Ramos (cell line): Measurements from ENCODE around the gene BACH2.

Source experiments
- in situ Hi-C: fragments of 300-500 bp; cut with MboI; formaldehyde crosslinking; loops from one replicate; pipeline ENCODE4 v1.14.3; 2022; ENCODE audit warnings: low sequenced_read_pairs; ENCODE audit not compliant: unreplicated experiment

Gene BACH2

DNA sequence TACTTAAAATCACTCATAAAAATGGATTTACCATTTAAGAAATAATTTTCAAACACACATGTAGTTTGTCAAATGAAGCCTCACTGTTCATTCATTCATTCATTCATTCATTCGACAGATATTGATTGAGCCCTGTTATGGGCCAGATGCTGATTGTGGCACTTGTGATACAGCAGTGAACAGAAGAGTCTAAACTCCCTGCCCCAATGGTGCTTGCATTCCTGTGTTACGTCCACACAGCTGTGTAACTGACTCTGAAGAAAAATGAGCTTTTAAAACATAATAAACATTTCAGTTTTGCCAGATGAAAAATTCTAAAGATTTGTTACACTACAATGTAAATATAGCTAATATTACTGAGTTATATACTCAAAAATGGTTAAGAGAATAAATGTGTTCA lies 46.2 kb downstream of the BACH2 start:
- in situ Hi-C loops = no loop called here

DNA sequence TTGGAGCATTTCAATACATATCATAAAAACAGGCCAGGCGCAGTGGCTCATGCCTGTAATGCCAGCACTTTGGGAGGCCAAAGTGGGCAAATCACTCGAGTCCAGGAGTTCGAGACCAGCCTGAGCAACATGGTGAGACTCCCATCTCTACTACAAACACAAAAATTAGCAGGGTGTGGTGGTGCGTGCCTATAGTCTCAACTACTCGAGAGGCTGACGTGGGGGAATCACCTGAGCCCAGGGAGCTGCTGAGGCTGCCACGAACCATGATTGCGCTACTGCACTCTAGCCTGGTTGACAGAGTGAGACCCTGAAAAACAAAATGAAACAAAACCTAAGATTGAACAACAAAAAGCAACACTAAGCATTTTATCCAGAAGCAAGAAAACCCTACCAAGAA lies 47.2 kb downstream of the BACH2 start:
- in situ Hi-C loops = no loop called here

DNA sequence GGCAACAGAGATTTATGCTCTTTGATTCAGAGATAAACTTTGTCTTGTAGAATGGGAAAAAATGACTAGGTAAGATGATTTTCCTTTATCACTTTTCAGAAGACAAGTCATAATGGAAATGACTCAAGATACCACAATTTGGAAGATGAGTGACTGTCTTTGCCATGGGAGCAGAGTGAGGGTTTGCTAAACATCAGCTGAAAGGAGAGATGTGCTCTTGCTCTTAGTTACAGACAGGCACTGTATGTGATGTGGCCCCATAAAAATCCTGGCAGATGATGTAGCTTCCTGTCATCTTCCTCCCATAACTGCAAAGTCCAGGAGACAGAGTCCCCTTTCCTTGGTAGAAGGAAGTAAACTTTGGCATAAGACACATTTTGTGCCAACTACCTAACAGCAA lies 47.6 kb downstream of the BACH2 start:
- in situ Hi-C loops = no loop called here

DNA sequence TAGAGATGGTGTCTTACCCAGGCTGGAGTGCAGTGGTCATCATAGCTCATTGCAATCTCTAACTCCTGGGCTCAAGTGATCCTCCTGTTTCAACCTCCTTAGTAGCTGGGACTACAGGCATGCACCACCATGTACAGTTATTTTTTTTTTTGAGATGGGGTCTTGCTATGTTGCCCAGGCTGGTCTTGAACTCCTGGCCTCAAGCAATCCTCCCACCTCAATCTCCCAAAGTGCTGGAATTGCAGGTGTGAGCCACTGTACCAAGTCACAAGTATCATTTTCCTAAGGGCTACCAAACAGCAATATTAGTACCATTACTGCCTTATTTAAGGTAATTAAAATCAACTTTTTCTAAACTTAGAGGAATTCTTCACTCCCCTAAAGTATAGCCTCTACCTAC lies 49.4 kb downstream of the BACH2 start:
- in situ Hi-C loops = no loop called here

DNA sequence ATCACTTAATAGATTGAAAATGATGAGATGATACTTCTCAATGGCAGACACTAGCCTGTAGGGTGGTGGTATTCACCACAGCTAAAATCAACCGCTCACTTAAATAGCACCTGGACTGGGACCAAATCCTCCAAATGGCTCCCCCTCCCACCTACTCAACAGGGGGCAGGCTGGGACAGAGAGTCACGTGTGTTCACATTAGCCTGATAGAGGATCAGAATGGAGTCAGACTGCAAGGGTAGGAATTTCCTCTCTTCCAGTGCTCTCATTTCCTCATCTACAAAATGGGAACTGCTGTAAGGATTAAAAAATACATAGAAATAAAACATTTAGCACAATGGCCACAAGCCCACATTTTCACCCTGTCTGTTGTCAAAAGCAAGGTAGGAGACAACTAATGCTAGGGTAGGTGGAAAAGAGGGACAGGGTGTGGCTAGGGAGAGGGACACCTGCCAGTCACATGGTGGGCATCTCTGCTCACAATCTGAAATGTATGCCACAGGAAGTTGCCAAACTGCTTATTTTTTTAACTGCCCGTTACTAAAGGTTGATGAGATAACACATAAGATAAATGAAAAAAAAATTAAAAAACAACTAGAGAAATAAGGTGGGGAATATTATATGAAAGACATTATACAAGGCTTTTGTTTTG lies 55.3 kb downstream of the BACH2 start:
- in situ Hi-C loops = no loop called here

DNA sequence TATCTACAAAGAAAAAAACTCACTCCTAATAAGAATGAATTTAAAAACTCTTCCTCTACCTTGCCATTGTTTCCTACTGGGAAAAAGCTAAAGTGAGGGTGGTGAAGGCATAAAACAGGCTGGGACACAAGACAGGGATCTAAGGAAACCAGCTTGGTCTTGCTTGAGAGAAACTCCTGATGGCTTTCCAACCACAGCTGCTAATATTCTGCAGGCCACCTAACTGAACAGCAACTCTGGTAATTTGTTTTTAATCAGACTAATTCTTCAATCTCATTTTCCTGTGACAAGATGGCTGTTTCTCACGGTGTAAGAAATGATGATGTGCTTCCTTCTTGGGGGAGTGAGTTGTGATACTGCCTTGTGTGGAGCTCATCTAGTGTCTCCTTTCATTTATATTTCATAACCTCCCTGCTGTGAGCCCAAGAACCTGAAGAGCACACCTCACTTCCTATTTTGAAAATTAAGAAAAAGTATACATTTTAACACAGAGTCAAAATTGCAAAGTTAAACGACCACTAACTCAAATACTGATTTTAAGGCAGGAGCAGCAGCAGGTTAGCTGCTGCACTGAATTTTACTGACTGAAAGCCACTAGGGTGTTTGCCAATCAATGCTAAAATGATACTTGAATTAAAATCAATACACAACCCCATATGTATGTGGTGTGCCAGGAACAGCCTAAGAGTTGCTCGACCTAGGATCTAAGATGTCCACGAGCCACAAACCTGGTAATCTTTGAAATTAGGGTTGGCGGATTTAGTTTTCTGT lies 58.0 kb downstream of the BACH2 start:
- in situ Hi-C loops = no loop called here

DNA sequence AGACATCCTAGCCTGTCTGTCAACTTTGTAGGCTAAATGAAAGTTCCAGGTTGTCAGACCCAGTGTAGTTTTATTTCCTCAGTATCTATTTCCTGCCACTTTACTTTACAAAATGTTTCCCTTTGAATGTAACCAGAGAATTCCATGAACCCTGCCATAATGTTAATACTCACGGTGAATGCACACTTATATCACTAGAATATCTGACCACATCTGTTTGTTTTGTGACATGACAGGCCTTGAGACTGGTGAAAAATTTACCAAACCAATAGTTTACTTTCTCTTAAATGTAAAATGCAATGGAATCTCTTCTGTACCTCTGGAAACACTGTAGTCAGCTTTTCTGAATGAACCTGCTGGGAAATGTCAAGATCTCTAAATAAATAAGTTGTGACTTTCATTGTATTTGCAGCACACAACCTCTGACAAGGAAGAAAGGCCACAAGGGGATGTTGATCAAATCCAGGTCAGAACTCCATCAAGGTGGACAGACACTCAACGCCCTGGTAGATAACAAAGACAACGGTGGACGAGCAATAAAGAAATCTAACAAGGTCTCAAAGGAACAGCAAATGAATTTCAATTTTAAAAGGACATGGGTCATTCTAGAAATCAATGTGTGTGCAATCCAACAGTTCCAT lies 59.2 kb downstream of the BACH2 start:
- in situ Hi-C loops = no loop called here

DNA sequence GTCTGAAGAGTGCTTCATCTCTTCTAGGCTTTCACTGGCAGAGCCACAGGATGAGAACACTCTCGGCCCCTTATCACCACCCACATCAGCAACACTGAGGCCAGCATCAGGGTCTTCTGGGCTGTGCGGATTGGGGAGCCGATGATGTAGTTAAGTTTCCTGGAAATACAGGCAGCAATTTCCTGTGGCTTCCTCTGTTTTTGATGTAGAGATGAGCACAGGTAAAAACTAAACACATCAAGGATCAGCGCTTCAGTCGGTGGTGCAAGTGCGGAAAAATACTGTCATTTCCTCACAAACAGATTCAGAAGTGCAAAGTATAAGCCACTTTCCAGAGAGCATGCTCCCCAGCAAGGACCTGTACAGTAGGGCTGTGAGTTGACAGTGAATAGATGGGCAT lies 62.6 kb downstream of the BACH2 start:
- in situ Hi-C loops = no loop called here

DNA sequence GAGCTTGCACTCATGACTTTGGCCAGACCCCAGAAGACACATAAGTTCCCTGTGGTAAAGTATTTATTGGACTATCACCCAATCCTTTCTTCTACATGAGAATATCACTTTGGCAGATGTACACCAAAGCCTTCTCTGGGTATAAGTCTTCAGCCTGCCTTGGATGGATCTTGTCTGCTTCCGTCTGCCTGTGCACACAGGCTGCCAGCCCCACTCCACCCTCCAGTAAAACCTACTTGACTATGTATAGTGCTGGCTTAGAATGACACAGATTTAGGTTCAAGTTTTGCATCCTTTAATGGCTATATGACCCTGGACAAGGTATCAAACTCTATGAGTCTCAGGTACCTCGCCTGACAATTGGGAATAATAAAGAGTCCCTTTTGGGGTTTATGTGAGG lies 63.4 kb downstream of the BACH2 start:
- in situ Hi-C loops = no loop called here

DNA sequence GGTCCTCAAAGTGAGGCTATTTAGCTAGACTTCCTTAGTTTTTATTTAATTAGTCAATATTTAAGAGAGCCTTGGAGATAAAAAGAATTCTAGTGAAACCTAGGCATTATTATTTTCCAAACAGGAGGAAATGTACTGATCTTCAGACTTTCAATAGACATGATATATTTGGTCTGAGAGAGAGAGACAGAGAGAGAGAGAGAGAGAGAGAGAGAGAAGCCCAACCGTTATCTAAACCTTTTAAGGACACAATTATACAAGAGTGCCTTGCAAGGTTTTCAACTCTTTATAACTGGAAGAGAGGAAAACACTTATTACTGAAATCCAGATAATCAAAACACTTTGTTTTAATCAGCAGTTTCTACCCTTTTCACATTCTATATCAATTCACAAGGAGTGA lies 64.8 kb downstream of the BACH2 start:
- in situ Hi-C loops = no loop called here

DNA sequence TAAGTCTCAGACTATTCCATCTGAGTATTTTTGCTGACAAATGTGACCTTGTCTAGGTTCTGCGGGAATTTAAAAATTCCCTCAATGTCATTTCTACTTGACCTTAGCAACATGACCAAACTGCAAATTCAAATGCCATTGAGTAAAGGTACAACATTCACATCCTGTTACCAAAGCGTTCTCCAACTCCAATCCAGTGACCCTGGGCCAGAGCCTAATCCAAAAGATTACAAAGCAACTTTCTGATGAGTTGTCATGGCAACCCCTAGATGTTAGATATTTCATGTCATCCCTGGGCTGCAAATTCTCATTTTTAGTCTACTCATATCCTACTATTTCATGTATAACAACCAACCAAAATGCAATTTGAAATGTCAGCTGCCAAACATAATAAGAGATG lies 65.3 kb downstream of the BACH2 start:
- in situ Hi-C loops = no loop called here

DNA sequence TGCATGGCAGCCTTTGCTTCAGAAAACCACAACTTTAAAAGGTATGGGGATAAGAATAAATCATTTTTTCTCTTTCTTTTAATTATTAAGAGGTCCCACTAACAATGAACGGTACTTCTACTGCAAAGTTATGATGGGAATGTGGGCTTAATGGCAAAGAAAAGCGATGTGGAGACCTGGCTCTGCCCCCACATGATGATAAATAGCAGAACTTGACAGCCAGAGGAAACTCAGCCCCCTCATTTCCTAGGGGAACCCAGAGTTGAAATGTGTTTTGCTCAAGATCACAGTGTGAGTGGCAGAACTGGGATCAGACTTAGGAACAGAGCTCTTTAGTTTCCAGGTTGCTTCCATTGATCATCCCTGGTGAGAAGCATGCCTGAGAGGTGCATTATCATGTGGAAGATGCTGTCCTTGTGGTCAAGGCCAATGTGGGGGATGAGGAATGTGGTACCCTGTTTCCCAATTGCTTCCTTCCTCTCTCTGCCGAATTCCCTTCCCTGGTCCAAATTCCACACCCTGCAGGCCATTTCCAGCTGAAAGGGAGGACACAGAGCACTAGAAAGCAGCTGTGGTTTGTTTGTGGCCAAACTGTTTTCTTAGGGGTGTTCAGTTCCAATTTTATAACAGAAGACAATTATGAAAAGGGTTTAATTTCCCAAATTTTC lies 66.0 kb downstream of the BACH2 start:
- in situ Hi-C loops = no loop called here

DNA sequence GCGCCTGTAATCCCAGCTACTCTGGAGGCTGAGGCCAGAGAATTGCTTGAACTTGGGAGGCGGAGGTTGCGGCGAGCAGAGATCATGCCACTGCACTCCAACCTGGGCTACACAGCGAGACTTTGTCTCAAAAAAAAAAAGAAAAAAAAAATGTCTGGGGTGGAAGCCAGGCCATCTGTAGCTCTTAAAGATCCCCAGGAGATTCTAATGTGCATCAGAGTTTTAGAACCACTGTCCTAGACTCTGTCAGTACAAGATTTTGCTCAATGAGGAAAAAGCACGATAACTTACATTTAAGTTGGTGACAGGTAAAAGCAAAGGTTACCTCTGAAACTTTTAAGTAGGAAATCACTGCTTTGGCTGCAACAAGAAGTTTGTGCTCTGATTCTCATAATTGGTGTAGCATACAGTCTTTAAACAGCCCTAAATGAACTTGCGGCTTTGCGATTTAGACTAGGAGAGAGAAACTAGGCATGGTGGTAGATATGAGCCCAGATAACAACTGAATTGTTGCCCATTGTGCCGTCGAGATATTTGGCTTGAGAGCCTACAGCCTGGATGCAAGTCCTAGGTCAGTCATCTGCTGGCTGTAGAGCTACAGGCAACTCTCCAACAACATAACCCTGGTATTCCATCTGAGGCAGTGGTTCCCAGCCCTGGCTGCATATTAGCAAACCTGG lies 67.2 kb downstream of the BACH2 start:
- in situ Hi-C loops = no loop called here

DNA sequence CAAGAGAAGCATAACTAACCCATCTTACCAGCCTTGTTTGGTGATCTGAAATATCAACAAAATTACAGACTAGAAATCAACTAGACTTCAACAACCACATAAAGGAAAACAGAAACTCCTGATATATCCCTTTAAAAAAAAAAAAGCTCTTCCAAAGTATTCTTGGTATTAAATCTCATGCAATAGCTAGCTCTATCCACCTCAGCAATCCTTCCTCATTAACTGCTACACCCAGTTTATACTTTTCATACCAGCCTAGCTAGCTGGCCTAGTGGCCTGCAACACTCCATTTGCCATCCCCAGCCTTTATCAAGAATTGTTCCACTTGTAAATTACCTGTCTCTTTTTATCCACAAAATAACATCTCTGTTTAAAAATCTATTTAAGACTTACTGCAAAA lies 69.0 kb downstream of the BACH2 start:
- in situ Hi-C loops = no loop called here

DNA sequence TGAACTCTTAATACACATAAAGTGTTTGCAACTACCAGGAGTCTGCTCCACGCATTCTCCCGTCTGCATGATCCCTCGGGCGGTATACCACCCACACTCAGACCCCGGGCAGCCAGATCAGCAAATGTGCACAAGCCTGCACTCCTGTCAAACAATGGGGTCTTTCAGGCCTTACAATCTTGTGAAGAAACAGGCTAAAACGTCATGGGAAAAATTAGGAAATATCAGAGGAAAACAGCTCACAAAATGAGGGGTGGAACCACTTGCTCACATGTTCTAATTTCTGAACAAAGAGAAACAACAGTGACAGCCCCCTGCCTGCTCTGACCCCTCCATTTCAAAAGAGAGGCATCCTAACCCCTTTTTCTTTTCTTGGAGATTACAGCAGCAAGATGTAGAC lies 69.4 kb downstream of the BACH2 start:
- in situ Hi-C loops = no loop called here

DNA sequence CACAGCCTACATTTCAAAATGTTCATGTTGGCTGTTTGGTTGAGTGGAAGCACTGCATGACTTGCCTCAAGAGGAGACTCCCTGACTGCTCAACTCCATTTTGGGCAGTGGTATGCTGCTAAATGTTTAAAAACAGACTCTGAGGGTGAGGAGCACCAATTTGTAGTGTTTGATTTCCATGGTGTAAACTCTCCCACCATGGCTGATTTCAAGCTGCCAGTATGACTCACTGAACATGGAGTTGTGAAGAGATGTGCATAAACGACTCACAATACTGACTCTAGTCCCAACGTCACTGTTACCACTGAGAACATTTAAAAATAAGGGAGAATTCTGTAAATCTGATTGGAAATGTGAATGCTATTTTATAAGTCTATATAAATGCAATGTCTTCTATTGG lies 70.4 kb downstream of the BACH2 start:
- in situ Hi-C loops = no loop called here

DNA sequence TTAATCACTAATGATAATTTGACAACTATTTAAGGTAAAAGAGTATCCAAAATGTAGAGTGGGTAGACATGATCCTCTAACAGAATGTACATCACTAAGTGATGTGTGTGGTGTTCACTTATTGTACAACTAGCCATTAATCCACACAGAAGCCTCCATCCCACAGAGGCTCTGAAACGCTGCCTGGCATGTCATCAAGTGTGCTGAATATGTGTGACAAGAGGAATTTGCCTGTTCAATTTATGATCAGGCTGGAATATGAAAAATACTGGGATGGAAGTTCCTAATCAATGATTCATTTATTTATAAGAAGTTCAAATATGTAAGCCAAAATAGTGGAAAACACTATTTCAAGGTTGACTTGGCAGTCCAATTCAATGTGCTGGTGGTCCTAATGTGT lies 72.4 kb downstream of the BACH2 start:
- in situ Hi-C loops = no loop called here

DNA sequence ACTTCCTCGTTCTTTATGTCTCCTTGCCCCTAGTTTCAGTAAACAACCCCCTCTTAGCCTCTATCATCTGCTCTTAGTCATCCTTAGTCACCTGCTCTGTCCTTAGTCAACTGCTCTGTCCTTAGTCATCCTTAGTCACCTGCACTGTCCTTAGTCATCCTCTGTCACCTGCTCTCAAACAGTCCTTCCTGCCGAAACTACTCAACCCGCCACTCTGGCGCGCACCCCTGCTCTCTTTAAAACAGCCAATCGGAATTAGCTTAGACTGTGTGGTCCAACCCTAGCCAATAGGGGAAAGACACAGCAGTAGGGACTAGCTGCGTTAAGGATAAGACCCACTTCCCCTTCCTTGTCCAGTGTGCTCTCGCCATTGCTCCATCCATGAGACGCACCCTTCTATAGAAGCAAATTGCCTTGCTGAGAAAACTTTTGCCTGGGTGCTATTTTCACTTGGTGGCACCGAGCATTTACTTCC lies 73.9 kb downstream of the BACH2 start:
- in situ Hi-C loops = no loop called here

DNA sequence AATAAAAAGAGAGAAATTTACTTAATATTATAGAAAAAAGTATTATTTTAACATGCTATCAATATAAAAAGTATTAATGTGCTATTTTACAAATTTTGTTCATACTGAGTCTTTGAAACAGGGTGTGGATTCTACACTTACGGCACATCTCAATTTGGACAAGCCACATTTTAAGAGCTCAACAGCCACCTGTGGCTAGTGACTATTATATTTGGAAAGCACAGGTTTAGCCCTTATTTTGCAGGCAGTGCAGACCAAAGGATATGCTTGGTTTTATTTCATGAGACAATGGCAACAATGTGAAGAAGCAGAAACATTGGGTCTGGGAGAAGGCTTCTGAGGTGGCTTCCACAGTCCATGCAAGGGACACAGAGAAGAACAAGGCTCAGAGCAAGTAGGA lies 74.6 kb downstream of the BACH2 start:
- in situ Hi-C loops = no loop called here

DNA sequence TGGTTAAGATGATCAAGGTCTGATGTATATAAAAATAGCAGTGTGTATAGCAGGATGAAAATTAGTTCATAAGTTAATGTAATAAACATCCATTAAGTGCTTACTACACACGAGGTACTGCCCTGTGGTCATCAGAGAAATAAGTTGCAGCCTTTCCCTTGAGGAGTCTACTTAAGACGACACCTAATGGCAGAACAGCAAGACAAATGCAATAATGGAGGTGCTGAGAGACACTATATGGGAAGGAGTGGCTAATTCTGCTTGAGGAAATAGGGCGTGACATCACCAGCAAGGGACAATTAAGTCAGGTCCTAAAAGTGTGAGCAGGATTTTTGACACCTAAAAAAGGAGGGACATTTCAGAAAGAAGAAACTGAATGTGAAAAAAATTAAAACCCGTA lies 75.2 kb downstream of the BACH2 start:
- in situ Hi-C loops = no loop called here
